Transverse colon (tissue), 4 donors: ENCODE data around the gene KCNE4.

Source experiments
- CTCF ChIP-seq, 5 experiments: fragments of 200-600 bp in 3 of 5; fragments of 450-650 bp in 2 of 5; sonication (generic) in 3 of 5; IDR thresholded peaks; 1 replicate in 2 of 5; 2 replicates in 3 of 5; pipeline ENCODE4 v1.5.1; 2016 to 2017; ENCODE audit warnings: antibody characterized with exemption in 5 of 5, inconsistent platforms in 3 of 5, mild to moderate bottlenecking in 2 of 5, moderate library complexity in 1 of 5
- EP300 ChIP-seq: sonication (generic); formaldehyde crosslinking; IDR thresholded peaks from one replicate; pipeline ENCODE4 v1.6.1; 2017; ENCODE audit warnings: antibody characterized with exemption, low read depth
- POLR2A ChIP-seq: fragments of 450-650 bp; IDR thresholded peaks from one replicate; pipeline ENCODE4 v1.6.1; 2016; ENCODE audit warnings: antibody characterized with exemption, mild to moderate bottlenecking, moderate library complexity
- POLR2AphosphoS5 ChIP-seq, 3 donors: sonication (generic); formaldehyde crosslinking; IDR thresholded peaks; one replicate each; pipeline ENCODE4 v1.6.1; 2016; ENCODE audit warnings: antibody characterized with exemption in 3 of 3

GRCh38 chr2:223087466-223087865 lies 35.5 kb downstream of the KCNE4 start:
- TF ChIP-seq CTCF (IDR thresholded peaks at IDR 0.05) (no peak), EP300 (no peak), POLR2AphosphoS5 (IDR thresholded peaks at IDR 0.05) (no peak), POLR2A (no peak)
